H1 (cell line): ENCODE results near the gene SMIM7. TPM values are rescaled to one million over a fixed set of nuclear protein-coding genes. Genes with fewer than 3 reads are reported as not detected.

Experiments
- CHD2 ChIP-seq: IDR thresholded peaks from 2 replicates; pipeline ENCODE4 v1.6.1; 2012; ENCODE audit warnings: low read length, improper control_type of control experiment
- USF2 ChIP-seq: IDR thresholded peaks from 2 replicates; pipeline ENCODE4 v1.6.1; 2011; ENCODE audit warnings: low read length, improper control_type of control experiment
- polyA plus RNA-seq, 7 experiments: library from polyadenylated mRNA; depleted of rRNA in 3 of 7; stranded (reverse) in 5 of 7; unstranded in 2 of 7; fragments of >200 nt in 5 of 7; fragments of 200-250 nt in 2 of 7; gene quantifications; 1 replicate in 5 of 7; 2 replicates in 1 of 7; 4 replicates in 1 of 7; pipeline versions ENCODE4 v1.2.1 to v1.2.3, GENCODE V29; 2011 to 2013; ENCODE audit warnings: missing spikeins in 2 of 7, mixed read lengths in 2 of 7
- total RNA-seq: library from RNA; stranded (reverse); fragmentation: NEBNext Ultra II Directional; extraction: Animal tissue kit (Norgen Biotek cat#: 25700); gene quantifications from 2 replicates; pipeline ENCODE4 v1.2.1, GENCODE V29; 2021

The SMIM7 gene
- total and polyA plus RNA-seq, 2 of the 8 experiments (the other 6 are each of a cell fraction or from before 2014, with no cell fraction given) = 55.5 to 67.5 TPM

GRCh38 chr19:16673231-16673630 is 13.3 kb upstream of the SMIM7 start (continued):
- no peak for TF ChIP-seq USF2
- TF ChIP-seq CHD2 = no peak
